H1 (cell line): Measurements from ENCODE around the gene TUBGCP6. TPM values are rescaled to one million over a fixed set of nuclear protein-coding genes. Genes with fewer than 3 reads are reported as not detected.

Experiments
- CTCF ChIA-PET: fragments of 300-600 bp; sonication (Branson Sonifier 250); formaldehyde crosslinking; loops from one replicate; lab custom pipeline; 2021; ENCODE audit not compliant: partially characterized antibody; lab: Charles Lee
- POLR2A ChIA-PET: fragments of 300-600 bp; sonication (Branson Sonifier 250); formaldehyde crosslinking; loops from one replicate; lab custom pipeline; 2021; ENCODE audit warnings: inconsistent platforms; ENCODE audit not compliant: partially characterized antibody; lab: Charles Lee
- DNase-seq, 2 experiments: peaks; one replicate each; pipeline versions ENCODE4 v3.0.0 to v3.0.0-alpha.2; 2010 to 2022; ENCODE audit warnings: low spot score in 2 of 2, low read depth in 1 of 2, mixed read lengths in 1 of 2
- FAIRE-seq: peaks from 2 replicates; lab custom pipeline; 2011; peaks lifted over from hg19 to GRCh38; lab: Jason Lieb, UNC
- H2AFZ ChIP-seq: 2 replicates; pipeline ENCODE4 v1.8.1; 2012; ENCODE audit warnings: low read length, inconsistent platforms
- H2AK5ac ChIP-seq: 2 replicates; pipeline ENCODE4 v1.6.1; 2013; ENCODE audit warnings: low read depth, low read length
- H2BK120ac ChIP-seq: replicated peaks from 2 replicates; pipeline ENCODE3; 2013; ENCODE audit warnings: low read depth, low read length, inconsistent platforms
- H2BK12ac ChIP-seq: 2 replicates; pipeline ENCODE4 v1.6.1; 2013; ENCODE audit warnings: low read depth, low read length
- H2BK15ac ChIP-seq: 2 replicates; pipeline ENCODE4 v1.6.1; 2013; ENCODE audit warnings: low read length
- H2BK20ac ChIP-seq: 2 replicates; pipeline ENCODE4 v1.6.1; 2013; ENCODE audit warnings: low read length
- H2BK5ac ChIP-seq: 2 replicates; pipeline ENCODE4 v1.6.1; 2013; ENCODE audit warnings: low read depth, low read length
- H3K14ac ChIP-seq: 2 replicates; pipeline ENCODE4 v1.6.1; 2013; ENCODE audit warnings: inconsistent platforms; ENCODE audit not compliant: insufficient read length
- H3K18ac ChIP-seq: 2 replicates; pipeline ENCODE4 v1.6.1; 2013; ENCODE audit warnings: low read length; ENCODE audit errors: extremely low read depth
- H3K23ac ChIP-seq: 2 replicates; pipeline ENCODE4 v1.6.1; 2013; ENCODE audit warnings: inconsistent platforms; ENCODE audit not compliant: insufficient read length
- H3K23me2 ChIP-seq: 2 replicates; pipeline ENCODE4 v1.6.1; 2013; ENCODE audit warnings: low read depth, low read length
- H3K27ac ChIP-seq: 2 replicates; pipeline ENCODE4 v1.6.1; 2011; ENCODE audit warnings: low read depth, low read length, inconsistent platforms
- H3K27me3 ChIP-seq, 4 experiments: replicated peaks in 1 of 4; 1 replicate in 1 of 4; 2 replicates in 3 of 4; pipeline versions ENCODE4 v1.6.1 to v1.8.1; 2011 to 2013; ENCODE audit warnings: low read length in 3 of 4, mild to moderate bottlenecking in 3 of 4, inconsistent platforms in 2 of 4, mixed read lengths in 2 of 4, moderate library complexity in 1 of 4; ENCODE audit not compliant: control insufficient read depth in 3 of 4, insufficient read depth in 3 of 4; ENCODE audit errors: extremely low read depth in 1 of 4
- H3K36me3 ChIP-seq, 4 experiments: 2 replicates each; pipeline versions ENCODE4 v1.6.1 to v1.8.1; 2011 to 2013; ENCODE audit warnings: mild to moderate bottlenecking in 4 of 4, low read length in 3 of 4, moderate library complexity in 2 of 4, control low read depth in 1 of 4, inconsistent platforms in 1 of 4; ENCODE audit not compliant: insufficient read depth in 4 of 4, control insufficient read depth in 2 of 4
- H3K4ac ChIP-seq: replicated peaks from 2 replicates; pipeline ENCODE3; 2013; ENCODE audit warnings: low read length, low read depth, mixed read lengths, inconsistent platforms; ENCODE audit not compliant: insufficient read length
- H3K4me1 ChIP-seq, 4 experiments: replicated peaks in 1 of 4; 1 replicate in 1 of 4; 2 replicates in 3 of 4; pipeline versions ENCODE4 v1.6.1 to v1.8.1; 2011 to 2013; ENCODE audit warnings: low read length in 3 of 4, inconsistent platforms in 2 of 4, mixed read lengths in 1 of 4; ENCODE audit not compliant: insufficient read depth in 4 of 4, control insufficient read depth in 3 of 4
- H3K4me2 ChIP-seq, 2 experiments: 2 replicates each; pipeline versions ENCODE4 v1.6.1 to v1.8.1; 2011 to 2013; ENCODE audit warnings: low read depth in 2 of 2, low read length in 2 of 2, control low read depth in 1 of 2, inconsistent platforms in 1 of 2, mild to moderate bottlenecking in 1 of 2; ENCODE audit not compliant: insufficient read depth in 1 of 2
- H3K4me3 ChIP-seq, 4 experiments: fragments of 200-600, 300-600 bp in 1 of 4; sonication (generic), shearing (Covaris generic), sonication (Bioruptor Twin) in 1 of 4; 2 replicates each; pipeline versions ENCODE4 v1.5.1 to v1.8.1; 2011 to 2016; ENCODE audit warnings: low read length in 4 of 4, low read depth in 3 of 4, control low read depth in 2 of 4, inconsistent platforms in 2 of 4, mild to moderate bottlenecking in 2 of 4, mixed read lengths in 1 of 4, moderate library complexity in 1 of 4; ENCODE audit not compliant: insufficient read depth in 2 of 4; ENCODE audit errors: extremely low read depth in 1 of 4
- H3K56ac ChIP-seq: replicated peaks from 2 replicates; pipeline ENCODE3; 2013; ENCODE audit warnings: low read depth, mild to moderate bottlenecking, mixed read lengths, low read length, inconsistent platforms; ENCODE audit not compliant: insufficient read length
- H3K79me1 ChIP-seq: 2 replicates; pipeline ENCODE4 v1.6.1; 2013; ENCODE audit warnings: low read depth, low read length, control low read depth
- H3K79me2 ChIP-seq, 2 experiments: 2 replicates each; pipeline versions ENCODE4 v1.6.1 to v1.8.1; 2012 to 2013; ENCODE audit warnings: low read length in 2 of 2, mild to moderate bottlenecking in 2 of 2, inconsistent platforms in 1 of 2; ENCODE audit not compliant: insufficient read depth in 2 of 2, control insufficient read depth in 1 of 2
- H3K9ac ChIP-seq, 4 experiments: replicated peaks in 1 of 4; 1 replicate in 1 of 4; 2 replicates in 3 of 4; pipeline versions ENCODE4 v1.6.1 to v1.8.1; 2011 to 2013; ENCODE audit warnings: low read depth in 3 of 4, low read length in 3 of 4, control low read depth in 2 of 4, mild to moderate bottlenecking in 2 of 4, moderate library complexity in 2 of 4, inconsistent platforms in 1 of 4; ENCODE audit errors: extremely low read depth in 1 of 4
- H3K9me3 ChIP-seq, 2 experiments: 2 replicates each; pipeline versions ENCODE4 v1.6.1 to v1.8.1; 2012 to 2013; ENCODE audit warnings: mild to moderate bottlenecking in 2 of 2, moderate library complexity in 2 of 2, control low read depth in 1 of 2, inconsistent platforms in 1 of 2, low read depth in 1 of 2, low read length in 1 of 2, mixed read lengths in 1 of 2; ENCODE audit not compliant: insufficient read depth in 2 of 2
- H4K20me1 ChIP-seq, 2 experiments: replicated peaks in 1 of 2; 2 replicates each; pipeline versions ENCODE3 to v1.8.1; 2011 to 2013; ENCODE audit warnings: inconsistent platforms in 2 of 2, low read length in 2 of 2, mild to moderate bottlenecking in 1 of 2; ENCODE audit not compliant: insufficient read depth in 2 of 2, control insufficient read depth in 1 of 2
- H4K5ac ChIP-seq: 2 replicates; pipeline ENCODE4 v1.6.1; 2013; ENCODE audit warnings: low read length, low read depth, mixed read lengths, inconsistent platforms; ENCODE audit not compliant: insufficient read length
- H4K8ac ChIP-seq: 2 replicates; pipeline ENCODE4 v1.8.0; 2013; ENCODE audit warnings: mild to moderate bottlenecking, moderate library complexity, low read length, inconsistent platforms; ENCODE audit not compliant: insufficient read depth; ENCODE audit errors: extremely low read depth
- H4K91ac ChIP-seq: replicated peaks from 2 replicates; pipeline ENCODE3; 2013; ENCODE audit warnings: low read length, mixed read lengths, inconsistent platforms; ENCODE audit not compliant: insufficient read length
- POLR2AphosphoS5 ChIP-seq: IDR thresholded peaks from 2 replicates; pipeline ENCODE4 v1.6.1; 2011; ENCODE audit warnings: low read depth, low read length
- RXRA ChIP-seq: IDR thresholded peaks from 2 replicates; pipeline ENCODE4 v1.6.1; 2011; ENCODE audit warnings: low read depth, mild to moderate bottlenecking, low read length, moderate library complexity; ENCODE audit not compliant: insufficient read depth
- WGBS, 2 experiments: shearing (Covaris generic) in 1 of 2; methylation state at CpG; one replicate each; pipeline versions ENCODE4 v1.1.6 to v1.1.7; 2013 to 2015; ENCODE audit warnings: low lambda C conversion rate in 2 of 2, mixed read lengths in 2 of 2, inconsistent platforms in 1 of 2, low coverage in 1 of 2, missing lambda C conversion rate in 1 of 2; ENCODE audit not compliant: insufficient replicate concordance in 2 of 2, insufficient coverage in 1 of 2, insufficient read length in 1 of 2; ENCODE audit errors: extremely low coverage in 1 of 2, missing lambda C conversion rate in 1 of 2; 5-methylcytosine and 5-hydroxymethylcytosine counted together
- polyA plus RNA-seq, 7 experiments: library from polyadenylated mRNA; depleted of rRNA in 3 of 7; stranded (reverse) in 5 of 7; unstranded in 2 of 7; fragments of >200 nt in 5 of 7; fragments of 200-250 nt in 2 of 7; gene quantifications; 1 replicate in 5 of 7; 2 replicates in 1 of 7; 4 replicates in 1 of 7; pipeline versions ENCODE4 v1.2.1 to v1.2.3, GENCODE V29; 2011 to 2013; ENCODE audit warnings: missing spikeins in 2 of 7, mixed read lengths in 2 of 7
- total RNA-seq: library from RNA; stranded (reverse); fragmentation: NEBNext Ultra II Directional; extraction: Animal tissue kit (Norgen Biotek cat#: 25700); gene quantifications from 2 replicates; pipeline ENCODE4 v1.2.1, GENCODE V29; 2021

The TUBGCP6 gene
- total and polyA plus RNA-seq, 2 of the 8 experiments (the other 6 are each of a cell fraction or from before 2014, with no cell fraction given) = 24.2 to 24.7 TPM

DNA sequence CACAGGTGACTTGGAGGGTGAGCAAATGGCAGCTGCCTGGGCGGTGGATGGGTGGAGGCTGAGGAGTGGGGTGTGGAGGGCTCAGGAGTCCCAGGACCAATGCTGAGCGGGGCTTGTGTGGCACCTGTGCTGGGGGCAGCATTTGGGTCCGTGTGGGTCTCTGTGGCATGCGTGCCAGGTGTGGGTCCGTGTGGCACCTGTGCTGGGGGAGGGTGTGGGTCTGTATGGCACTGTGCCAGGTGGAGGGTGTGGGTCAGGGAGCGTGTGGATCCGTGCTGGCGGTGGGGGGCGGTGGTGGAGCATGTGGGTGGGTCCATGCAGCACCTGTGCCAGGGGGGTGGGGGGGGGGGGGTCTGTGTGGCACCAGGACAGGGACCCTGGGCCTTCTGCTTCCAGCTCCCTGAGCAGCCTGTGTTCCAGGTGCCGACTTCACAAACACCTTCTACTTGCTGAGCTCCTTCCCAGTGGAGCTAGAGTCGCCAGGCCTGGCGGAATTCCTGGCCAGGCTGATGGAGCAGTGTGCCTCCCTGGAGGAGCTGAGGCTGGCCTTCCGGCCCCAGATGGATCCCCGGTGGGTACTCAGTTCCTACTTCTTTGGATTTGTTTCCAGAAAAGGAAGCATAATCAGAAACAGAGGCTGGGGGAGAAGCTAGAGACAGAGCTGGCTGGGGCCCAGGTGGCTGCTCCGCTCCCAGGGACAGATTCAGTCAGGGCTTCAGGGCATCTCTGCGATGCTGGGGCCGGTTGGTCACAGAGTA lies 29.3 kb downstream of the TUBGCP6 start:
- Histone ChIP-seq H3K23me2 (no peaks in the 10 kb centered on the region), H3K4me1 (peaks cover 0 to 11% (median 2%) of the 10 kb centered on the region in 4 experiments; a peak in 3 of 7 replicates), H2BK15ac (no peak overlapping the region), H3K79me2 (peaks cover 0 to 11% of the 10 kb centered on the region in 2 experiments; a peak in 1 of 4 replicates), H3K14ac (no peak overlapping the region), H4K20me1 (peaks cover 9 to 28% of the 10 kb centered on the region in 2 experiments), H3K4ac (no peak overlapping the region), H4K5ac (no peak overlapping the region), H3K56ac (no peak overlapping the region), H3K79me1 (peaks cover 3% of the 10 kb centered on the region; the same call in 1 of the 2 replicates), H2BK120ac (no peak overlapping the region), H2AK5ac (no peak overlapping the region), H3K27me3 (no peaks in the 10 kb centered on the region), H3K23ac (no peak overlapping the region), H3K4me2 (no peak overlapping the region), H3K18ac (no peak overlapping the region), H4K8ac (no peak overlapping the region), H4K91ac (no peak overlapping the region), H2BK20ac (no peak overlapping the region), H3K36me3 (peaks cover 8 to 50% (median 36%) of the 10 kb centered on the region in 4 experiments), H3K27ac (no peak overlapping the region), H3K9ac (no peak overlapping the region), H3K9me3 (no peaks in the 10 kb centered on the region; a peak in 1 of 4 replicates), H3K4me3 (no peak overlapping the region), H2AFZ (no peak overlapping the region), H2BK5ac (no peak overlapping the region), H2BK12ac (no peak overlapping the region)
- POLR2A ChIA-PET = interaction anchor here (0.6 to 2.8 kb wide), 4 partner anchors 9 to 125 kb away, joined by 3 to 10 read pairs (median 5); no protein-coding TSS in a partner anchor
- TF ChIP-seq RXRA = no peak
- 0 out of 2 replicates have a peak, but pooled peaks have one; percentile 22 for TF ChIP-seq POLR2AphosphoS5
- no peak for DNase-seq
- FAIRE-seq = no peak
- whole genome bisulfite sequencing, 2 experiments = 92% methylated on average over 13 of the region's 17 CpGs; no CpG with 5 or more reads in 1 of the 2 experiments
- CTCF ChIA-PET = interaction anchor here (1.0 to 2.0 kb wide), 4 partner anchors 17 to 73 kb away, joined by 3 to 12 read pairs (median 6); no protein-coding TSS in a partner anchor
